Hepatocyte (in vitro differentiated cells): ENCODE data around the gene AMPD2.

Source experiments
- EZH2phosphoT487 ChIP-seq: fragments of 200-600 bp; sonication (generic); IDR thresholded peaks from one replicate; pipeline ENCODE4 v1.6.1; 2018; ENCODE audit warnings: antibody characterized with exemption, mild to moderate bottlenecking, low read depth, moderate library complexity; ENCODE audit not compliant: unreplicated experiment, severe bottlenecking
- TF ChIP-seq, protein P1 (sequence below): fragments of 200-600 bp; sonication (generic); IDR thresholded peaks from 2 replicates; pipeline ENCODE4 v1.5.1; 2016; ENCODE audit warnings: antibody characterized with exemption, mild to moderate bottlenecking; ENCODE audit not compliant: poor library complexity

DNA sequence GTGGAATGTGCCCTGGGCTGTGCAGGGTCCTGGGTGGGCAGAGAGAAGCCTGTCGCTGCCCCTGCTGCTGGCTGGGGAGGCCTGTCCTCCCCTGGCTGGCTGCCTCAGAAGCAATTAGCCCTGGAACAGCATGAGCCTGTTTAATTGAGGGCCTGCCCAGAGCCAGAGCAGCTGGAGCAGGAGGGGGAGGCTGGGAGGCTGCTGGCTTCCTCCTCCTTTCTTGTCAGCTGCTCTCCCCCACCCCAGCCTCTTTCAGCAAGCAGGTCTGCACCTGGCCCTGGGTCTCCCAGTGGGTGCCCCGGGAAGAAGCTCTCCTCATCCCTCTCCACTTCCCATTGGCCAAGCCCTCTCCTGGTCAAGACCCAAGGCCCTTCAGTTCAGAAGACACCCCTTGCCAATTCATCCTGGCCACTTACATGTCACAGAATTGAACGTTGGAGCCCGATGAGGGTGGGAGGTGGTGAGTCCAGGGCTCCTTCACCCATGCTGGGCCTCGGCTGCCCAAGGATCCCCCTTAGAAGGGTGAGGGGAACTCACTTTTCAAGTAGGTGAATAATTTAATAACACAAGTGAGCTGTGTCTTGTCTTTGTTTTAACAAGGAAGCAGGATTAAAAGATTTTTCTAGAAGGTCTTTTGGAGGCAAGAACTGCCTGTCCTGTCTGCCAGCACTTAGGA, 13.2 kb downstream of the AMPD2 start:
- TF ChIP-seq, protein P1, sequence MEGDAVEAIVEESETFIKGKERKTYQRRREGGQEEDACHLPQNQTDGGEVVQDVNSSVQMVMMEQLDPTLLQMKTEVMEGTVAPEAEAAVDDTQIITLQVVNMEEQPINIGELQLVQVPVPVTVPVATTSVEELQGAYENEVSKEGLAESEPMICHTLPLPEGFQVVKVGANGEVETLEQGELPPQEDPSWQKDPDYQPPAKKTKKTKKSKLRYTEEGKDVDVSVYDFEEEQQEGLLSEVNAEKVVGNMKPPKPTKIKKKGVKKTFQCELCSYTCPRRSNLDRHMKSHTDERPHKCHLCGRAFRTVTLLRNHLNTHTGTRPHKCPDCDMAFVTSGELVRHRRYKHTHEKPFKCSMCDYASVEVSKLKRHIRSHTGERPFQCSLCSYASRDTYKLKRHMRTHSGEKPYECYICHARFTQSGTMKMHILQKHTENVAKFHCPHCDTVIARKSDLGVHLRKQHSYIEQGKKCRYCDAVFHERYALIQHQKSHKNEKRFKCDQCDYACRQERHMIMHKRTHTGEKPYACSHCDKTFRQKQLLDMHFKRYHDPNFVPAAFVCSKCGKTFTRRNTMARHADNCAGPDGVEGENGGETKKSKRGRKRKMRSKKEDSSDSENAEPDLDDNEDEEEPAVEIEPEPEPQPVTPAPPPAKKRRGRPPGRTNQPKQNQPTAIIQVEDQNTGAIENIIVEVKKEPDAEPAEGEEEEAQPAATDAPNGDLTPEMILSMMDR: no peak
- TF ChIP-seq EZH2phosphoT487: no peak
